Measurements from ENCODE around the gene CHTF18. TPM values are rescaled to one million over a fixed set of nuclear protein-coding genes. Genes with fewer than 3 reads are reported as not detected.

Gene CHTF18
- total RNA-seq, 1 donor from 2014 or later = 14.8 TPM

DNA sequence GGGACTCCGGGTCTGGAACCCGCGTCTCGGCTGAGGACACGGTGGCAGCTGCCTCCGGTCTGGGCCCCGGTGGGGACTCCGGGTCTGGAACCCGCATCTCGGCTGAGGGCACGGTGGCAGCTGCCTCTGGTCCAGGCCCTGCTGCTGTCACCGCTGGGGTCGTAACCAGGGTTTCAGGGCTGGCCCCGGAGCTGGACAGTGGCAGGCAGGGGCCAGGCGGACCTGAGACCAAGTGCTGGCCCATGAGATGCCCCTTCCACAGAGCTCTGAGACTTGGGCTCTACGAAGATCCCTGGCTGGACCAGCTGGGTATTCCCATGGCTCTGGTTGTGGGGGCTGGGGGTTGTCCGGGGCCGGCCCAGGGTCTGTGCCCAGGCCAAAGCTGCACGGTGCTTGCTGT lies 4.0 kb upstream of the CHTF18 start:
- peaks cover 9% of the 10 kb centered on the region for H3K27me3 Mint-ChIP-seq (ENCODE audit: low read depth, unreplicated experiment)
- TF ChIP-seq EZH2 (IDR thresholded peaks at IDR 0.05; ENCODE audit: insufficient read depth, low read length) = no peak
- TF ChIP-seq, protein P1, sequence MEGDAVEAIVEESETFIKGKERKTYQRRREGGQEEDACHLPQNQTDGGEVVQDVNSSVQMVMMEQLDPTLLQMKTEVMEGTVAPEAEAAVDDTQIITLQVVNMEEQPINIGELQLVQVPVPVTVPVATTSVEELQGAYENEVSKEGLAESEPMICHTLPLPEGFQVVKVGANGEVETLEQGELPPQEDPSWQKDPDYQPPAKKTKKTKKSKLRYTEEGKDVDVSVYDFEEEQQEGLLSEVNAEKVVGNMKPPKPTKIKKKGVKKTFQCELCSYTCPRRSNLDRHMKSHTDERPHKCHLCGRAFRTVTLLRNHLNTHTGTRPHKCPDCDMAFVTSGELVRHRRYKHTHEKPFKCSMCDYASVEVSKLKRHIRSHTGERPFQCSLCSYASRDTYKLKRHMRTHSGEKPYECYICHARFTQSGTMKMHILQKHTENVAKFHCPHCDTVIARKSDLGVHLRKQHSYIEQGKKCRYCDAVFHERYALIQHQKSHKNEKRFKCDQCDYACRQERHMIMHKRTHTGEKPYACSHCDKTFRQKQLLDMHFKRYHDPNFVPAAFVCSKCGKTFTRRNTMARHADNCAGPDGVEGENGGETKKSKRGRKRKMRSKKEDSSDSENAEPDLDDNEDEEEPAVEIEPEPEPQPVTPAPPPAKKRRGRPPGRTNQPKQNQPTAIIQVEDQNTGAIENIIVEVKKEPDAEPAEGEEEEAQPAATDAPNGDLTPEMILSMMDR (IDR thresholded peaks at IDR 0.05; ENCODE audit: insufficient read depth, low read depth, low read length) = no peak
- FAIRE-seq (no peak), DNase-seq (ENCODE audit: low read depth) (no peak)
- H3K4me3 ChIP-seq (ENCODE audit: insufficient read depth, low read depth, low read length) = no peak overlapping the region
- H3K4me3 Mint-ChIP-seq (ENCODE audit: unreplicated experiment) = no peak overlapping the region
- no peak overlapping the region for H2AFZ ChIP-seq (ENCODE audit: low read depth, low read length)
- no peaks in the 10 kb centered on the region for H3K9me3 Mint-ChIP-seq (ENCODE audit: unreplicated experiment)
- peaks cover 31% of the 10 kb centered on the region for H4K20me1 ChIP-seq (ENCODE audit: insufficient read depth, low read length)
- no peak overlapping the region for H3K27ac Mint-ChIP-seq (ENCODE audit: unreplicated experiment)
- no peaks in the 10 kb centered on the region for H3K27me3 ChIP-seq (ENCODE audit: insufficient read depth, low read length)
- no peak overlapping the region for H3K4me2 ChIP-seq (ENCODE audit: low read length)
- no peaks in the 10 kb centered on the region for H3K36me3 Mint-ChIP-seq (ENCODE audit: low read depth, unreplicated experiment)
- H3K36me3 ChIP-seq (ENCODE audit: insufficient read depth, low read length) = no peaks in the 10 kb centered on the region
- no peaks in the 10 kb centered on the region for H3K9me3 ChIP-seq (ENCODE audit: insufficient read depth, low read depth, low read length)
- H3K4me1 ChIP-seq (ENCODE audit: insufficient read depth, low read length) = peaks cover 16% of the 10 kb centered on the region
- H3K4me1 Mint-ChIP-seq (ENCODE audit: low read depth, unreplicated experiment) = no peaks in the 10 kb centered on the region
- peaks cover 32% of the 10 kb centered on the region for H3K79me2 ChIP-seq (ENCODE audit: insufficient read depth, low read length)
- no peak overlapping the region for H3K9ac ChIP-seq (ENCODE audit: low read length)
- no peak overlapping the region for H3K27ac ChIP-seq (ENCODE audit: low read depth, low read length)

DNA sequence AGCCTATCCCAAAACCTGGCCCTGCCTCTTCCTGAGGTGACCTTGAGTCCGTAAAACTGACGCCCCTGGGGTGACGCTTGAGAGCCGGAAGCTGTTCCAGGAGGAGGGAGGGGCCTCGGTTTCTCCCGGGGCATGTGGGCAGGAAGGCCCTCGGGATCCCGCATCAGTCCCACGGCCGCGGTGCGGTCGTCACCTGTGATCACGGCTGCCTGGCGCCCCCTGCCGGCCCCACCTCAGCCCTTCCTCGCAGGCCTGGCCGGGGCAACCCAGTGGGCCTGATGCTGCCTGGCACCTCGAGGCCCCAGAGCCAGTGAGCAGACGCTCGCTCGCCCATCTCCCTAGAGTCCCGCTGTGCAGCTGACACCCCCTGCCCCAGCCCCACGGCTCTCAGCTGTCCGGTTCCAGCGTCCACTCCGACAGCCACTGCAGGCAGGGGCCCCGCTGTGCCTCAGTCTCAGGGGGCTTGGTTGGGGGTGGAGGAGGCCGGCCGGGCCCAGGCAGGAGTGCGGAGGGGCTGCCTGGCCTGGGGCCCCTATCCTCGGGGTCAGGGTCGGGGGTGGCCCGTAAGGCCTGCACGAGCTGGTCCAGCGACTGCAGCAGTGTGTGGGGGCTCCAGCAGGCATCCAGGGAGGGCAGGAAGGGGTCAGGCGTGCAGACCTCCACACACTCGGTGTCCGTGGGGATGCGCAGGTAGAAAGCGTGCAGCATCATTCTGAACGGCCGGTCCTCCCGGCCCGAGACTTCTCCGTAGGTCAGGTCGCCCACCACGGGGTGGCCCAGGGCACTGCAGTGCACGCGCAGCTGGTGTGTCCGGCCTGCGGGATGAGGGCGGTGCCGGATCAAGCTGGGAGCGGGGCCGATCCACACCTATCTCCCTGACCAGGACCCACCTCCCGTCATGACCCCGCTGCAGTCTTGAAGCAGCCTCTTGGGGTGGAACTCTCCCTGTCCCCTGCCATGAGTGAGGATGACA lies 2.6 kb upstream of the CHTF18 start:
- Histone ChIP-seq H3K4me2 (ENCODE audit: low read length) (no peak overlapping the region), H3K36me3 (ENCODE audit: insufficient read depth, low read length) (no peaks in the 10 kb centered on the region), H3K4me3 (ENCODE audit: insufficient read depth, low read depth, low read length) (no peak overlapping the region), H3K9ac (ENCODE audit: low read length) (no peak overlapping the region), H3K4me1 (ENCODE audit: insufficient read depth, low read length) (peaks cover 20% of the 10 kb centered on the region), H3K27ac (ENCODE audit: low read depth, low read length) (no peak overlapping the region), H3K9me3 (ENCODE audit: insufficient read depth, low read depth, low read length) (no peaks in the 10 kb centered on the region), H3K79me2 (ENCODE audit: insufficient read depth, low read length) (peaks cover 42% of the 10 kb centered on the region), H3K27me3 (ENCODE audit: insufficient read depth, low read length) (no peaks in the 10 kb centered on the region), H2AFZ (ENCODE audit: low read depth, low read length) (no peak overlapping the region), H4K20me1 (ENCODE audit: insufficient read depth, low read length) (peaks cover 36% of the 10 kb centered on the region)
- DNase-seq (ENCODE audit: low read depth) (no peak), FAIRE-seq (no peak)
- Mint-ChIP-seq H3K36me3 (ENCODE audit: low read depth, unreplicated experiment) (no peaks in the 10 kb centered on the region), H3K9me3 (ENCODE audit: unreplicated experiment) (no peaks in the 10 kb centered on the region), H3K4me3 (ENCODE audit: unreplicated experiment) (peak overlapping the region; percentile 74), H3K27me3 (ENCODE audit: low read depth, unreplicated experiment) (peaks cover 3% of the 10 kb centered on the region), H3K4me1 (ENCODE audit: low read depth, unreplicated experiment) (no peaks in the 10 kb centered on the region), H3K27ac (ENCODE audit: unreplicated experiment) (no peak overlapping the region)
- TF ChIP-seq EZH2 (IDR thresholded peaks at IDR 0.05; ENCODE audit: insufficient read depth, low read length) = no peak
- TF ChIP-seq, protein P1 (IDR thresholded peaks at IDR 0.05; ENCODE audit: insufficient read depth, low read depth, low read length) = peak; percentile 38
